G401.6 (cell line): ENCODE data around the gene ST3GAL3.
"Not testable (repeated sequence)": the region's sequence is repeated elsewhere in the genome, so short reads cannot be mapped to it uniquely, and the experiment has no call there.

Experiments used
- FAIRE-seq: peaks from 2 replicates; lab custom pipeline; 2012; peaks lifted over from hg19 to GRCh38; lab: Jason Lieb, UNC

ST3GAL3 gene

GRCh38 chr1:43704838-43705237, 2.5 kb upstream of the ST3GAL3 start:
- no peak for FAIRE-seq

- no peak for FAIRE-seq
Measured at GRCh38 chr1:43705334-43705733, 2.0 kb upstream of the ST3GAL3 start.

- no peak for FAIRE-seq
Measured at GRCh38 chr1:43705982-43706597, 1.2 kb upstream of the ST3GAL3 start.

- no peak for FAIRE-seq
Measured at GRCh38 chr1:43706598-43707189, 642 bp upstream of the ST3GAL3 start.

- FAIRE-seq, result no peak
Measured at GRCh38 chr1:43708002-43708410, 670 bp downstream of the ST3GAL3 start.

- FAIRE-seq, result no peak
Measured at GRCh38 chr1:43711049-43711448, 3.7 kb downstream of the ST3GAL3 start.

GRCh38 chr1:43711524-43712386, 4.4 kb downstream of the ST3GAL3 start:
- no peak for FAIRE-seq

- FAIRE-seq, result no peak
Measured at GRCh38 chr1:43716559-43717281, 9.4 kb downstream of the ST3GAL3 start.

GRCh38 chr1:43719063-43719462, 11.7 kb downstream of the ST3GAL3 start:
- no peak for FAIRE-seq

GRCh38 chr1:43719670-43720419, 12.5 kb downstream of the ST3GAL3 start:
- not testable (repeated sequence) for FAIRE-seq

- FAIRE-seq, result no peak
Measured at GRCh38 chr1:43722810-43723209, 15.5 kb downstream of the ST3GAL3 start.

- FAIRE-seq, result no peak
Measured at GRCh38 chr1:43729816-43730463, 22.6 kb downstream of the ST3GAL3 start.

- FAIRE-seq, result no peak
Measured at GRCh38 chr1:43731867-43732531, 24.7 kb downstream of the ST3GAL3 start.

- FAIRE-seq, result no peak
Measured at GRCh38 chr1:43736819-43737218, 29.5 kb downstream of the ST3GAL3 start.

GRCh38 chr1:43742026-43742425, 34.7 kb downstream of the ST3GAL3 start:
- FAIRE-seq, result no peak

GRCh38 chr1:43743206-43743605, 35.9 kb downstream of the ST3GAL3 start:
- no peak for FAIRE-seq

- FAIRE-seq, result no peak
Measured at GRCh38 chr1:43747736-43748135, 40.4 kb downstream of the ST3GAL3 start.

GRCh38 chr1:43750083-43750482, 42.7 kb downstream of the ST3GAL3 start:
- no peak for FAIRE-seq

- FAIRE-seq, result no peak
Measured at GRCh38 chr1:43753422-43753821, 46.1 kb downstream of the ST3GAL3 start.

GRCh38 chr1:43754892-43755291, 47.6 kb downstream of the ST3GAL3 start:
- FAIRE-seq, result no peak
